ENCODE measurements around the gene MAB21L2. TPM values are rescaled to one million over a fixed set of nuclear protein-coding genes. Genes with fewer than 3 reads are reported as not detected.
"Not testable (repeated sequence)": the region's sequence is repeated elsewhere in the genome, so short reads cannot be mapped to it uniquely, and the experiment has no call there.

MAB21L2 gene
- under 1 TPM in 1 of 2 donors, not detected in 1; 0.10 TPM for total RNA-seq
- long read RNA-seq, donor 1: 0 reads
- long read RNA-seq, donor 2: 0 reads

DNA sequence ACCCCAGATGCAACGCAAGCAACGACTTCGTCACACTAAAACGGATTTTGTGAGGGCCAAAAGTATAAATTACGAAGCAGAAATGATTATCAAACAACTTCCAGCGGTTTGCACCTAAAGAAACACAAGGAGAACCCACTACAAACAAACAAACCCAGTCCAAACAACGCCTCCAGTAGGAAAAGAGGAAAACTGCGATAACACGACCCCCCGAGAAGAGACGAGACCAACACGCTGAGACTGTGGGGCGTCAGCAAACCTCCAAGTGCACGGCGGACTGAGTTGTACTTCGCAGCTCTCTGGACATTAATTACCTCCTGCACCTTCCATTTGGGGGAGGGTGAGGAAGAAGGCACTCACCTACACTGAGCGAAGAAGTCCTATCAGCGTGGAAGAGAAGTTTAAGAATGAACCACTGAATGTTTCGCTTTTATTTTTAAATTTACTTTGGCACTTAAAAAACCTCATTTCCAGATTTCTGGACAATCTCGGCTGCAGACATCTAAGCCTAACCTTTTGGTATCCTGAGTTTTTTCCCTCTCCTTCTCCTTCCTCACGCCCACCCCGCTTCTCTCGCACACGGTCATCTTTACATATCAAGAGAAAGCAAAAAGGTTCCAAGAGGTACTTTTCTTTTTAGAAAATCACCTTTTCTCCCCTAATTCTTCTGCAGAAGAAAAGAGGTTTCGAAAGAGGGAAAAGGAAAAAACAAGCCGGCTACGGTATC is at the start of gene MAB21L2:
TSS of gene MAB21L2 (plus strand) at position 6 of the 727 bp plus-strand sequence. CDS start 879 bp downstream, outside the sequence.
- DNase-seq (ENCODE audit: low spot score): no peak
- intact Hi-C loops (cut with DNase I): no loop called here

- DNase-seq (ENCODE audit: low spot score): no peak
- intact Hi-C loops (cut with DNase I): no loop called here
Measured at GRCh38 chr4:150533673-150534072, 48.3 kb upstream of the MAB21L2 start.

DNA sequence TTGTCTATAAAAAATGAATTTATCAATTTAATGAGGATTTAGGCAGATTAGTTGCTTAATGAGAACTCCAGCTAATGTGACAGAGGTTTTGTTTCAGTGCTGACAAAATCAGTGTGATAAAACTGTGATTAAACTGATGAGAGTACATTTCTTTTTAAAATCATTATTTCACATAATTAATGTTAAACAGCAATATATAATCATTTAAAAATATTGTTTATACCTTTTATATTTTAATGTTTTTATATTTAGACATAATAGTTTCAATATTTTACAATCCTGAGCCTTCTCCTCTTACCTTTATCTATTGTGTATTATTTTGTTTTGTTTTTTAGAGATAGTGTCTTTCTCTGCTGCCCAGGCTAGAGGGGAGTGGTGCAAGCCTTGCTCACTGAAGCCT is 47.1 kb upstream of the MAB21L2 start:
- no peak for DNase-seq (ENCODE audit: low spot score)
- intact Hi-C loops (cut with DNase I): no loop called here

GRCh38 chr4:150537911-150538310 is 44.0 kb upstream of the MAB21L2 start:
- intact Hi-C loops (cut with DNase I); DNase-seq (ENCODE audit: low spot score): not testable (repeated sequence)

GRCh38 chr4:150540536-150540935 is 41.4 kb upstream of the MAB21L2 start:
- no peak for DNase-seq (ENCODE audit: low spot score)
- intact Hi-C loops (cut with DNase I): no loop called here

- intact Hi-C loops (cut with DNase I): no loop called here
- DNase-seq (ENCODE audit: low spot score): no peak
Measured at GRCh38 chr4:150540959-150541360, 41.0 kb upstream of the MAB21L2 start.

GRCh38 chr4:150541681-150542080 is 40.3 kb upstream of the MAB21L2 start:
- intact Hi-C loops (cut with DNase I): no loop called here
- no peak for DNase-seq (ENCODE audit: low spot score)

- intact Hi-C loops (cut with DNase I): no loop called here
- DNase-seq (ENCODE audit: low spot score): no peak
Measured at GRCh38 chr4:150543042-150543441, 38.9 kb upstream of the MAB21L2 start.

GRCh38 chr4:150546286-150546685 is 35.7 kb upstream of the MAB21L2 start:
- intact Hi-C loops (cut with DNase I): loop anchor here in 1 of 2 donors (2.0 kb wide), 1 partner anchor 71 kb away; no protein-coding TSS in a partner anchor
- no peak for DNase-seq (ENCODE audit: low spot score)

DNA sequence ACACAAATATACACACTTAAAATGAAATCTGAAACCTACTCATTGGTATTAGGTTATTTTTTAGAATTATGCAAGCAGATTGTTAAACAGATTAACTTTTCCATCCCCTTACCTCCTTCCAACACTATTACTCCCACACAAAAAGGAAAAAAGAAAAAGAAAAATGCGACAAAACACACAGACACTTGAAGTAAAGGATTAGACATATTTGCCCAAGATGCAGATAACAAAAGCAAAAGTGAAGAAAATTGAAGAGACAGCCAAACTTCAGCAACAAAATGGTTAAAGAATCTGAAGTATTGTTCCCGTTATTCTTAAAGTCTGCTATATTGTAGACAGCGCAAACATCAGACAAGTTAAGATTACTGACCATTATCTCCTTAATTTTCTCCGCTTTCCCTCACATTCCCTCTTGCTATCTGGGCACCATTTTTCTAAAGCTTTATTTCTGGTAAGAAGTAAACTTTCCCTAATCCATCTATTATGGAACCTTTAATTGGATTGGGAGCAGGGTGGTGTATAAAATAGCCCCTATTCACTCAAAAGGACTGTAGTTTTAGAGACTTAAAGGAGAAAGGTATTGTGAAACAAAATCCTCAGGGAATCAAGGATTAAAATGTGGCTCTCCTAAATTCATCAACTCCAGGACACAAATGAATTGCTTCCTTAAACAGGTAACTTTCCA is 34.7 kb upstream of the MAB21L2 start:
- intact Hi-C loops (cut with DNase I): loop anchor here in 1 of 2 donors (2.0 kb wide), 1 partner anchor 72 kb away; no protein-coding TSS in a partner anchor
- DNase-seq (ENCODE audit: low spot score): no peak

DNA sequence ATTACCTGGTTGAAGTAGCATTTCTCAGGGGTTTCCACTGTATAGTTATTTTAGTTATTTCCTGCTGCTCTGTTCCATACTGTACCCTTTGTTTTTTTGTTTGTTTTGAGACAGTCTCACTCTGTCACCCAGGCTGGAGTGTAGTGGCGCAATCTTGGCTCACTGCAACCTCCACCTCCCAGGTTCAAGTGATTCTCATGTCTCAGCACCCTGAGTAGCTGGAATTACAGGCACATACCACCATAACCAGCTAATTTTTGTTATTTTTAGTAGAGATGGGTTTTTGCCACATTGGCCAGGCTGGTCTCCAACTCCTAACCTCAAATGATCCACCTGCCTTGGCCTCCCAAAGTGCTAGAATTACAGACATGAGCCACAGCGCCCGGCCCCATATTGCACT is 24.1 kb upstream of the MAB21L2 start:
- intact Hi-C loops (cut with DNase I); DNase-seq (ENCODE audit: low spot score): not testable (repeated sequence)

- intact Hi-C loops (cut with DNase I): no loop called here
- no peak for DNase-seq (ENCODE audit: low spot score)
Measured at GRCh38 chr4:150561143-150561737, 20.7 kb upstream of the MAB21L2 start.

GRCh38 chr4:150562250-150562649 is 19.7 kb upstream of the MAB21L2 start:
- intact Hi-C loops (cut with DNase I): no loop called here

GRCh38 chr4:150562751-150563150 is 19.2 kb upstream of the MAB21L2 start:
- intact Hi-C loops (cut with DNase I): no loop called here
- no peak for DNase-seq (ENCODE audit: low spot score)

More at GRCh38 chr4:150562250-150562649, 19.7 kb upstream of the MAB21L2 start:
- DNase-seq (ENCODE audit: low spot score): no peak

- DNase-seq (ENCODE audit: low spot score); intact Hi-C loops (cut with DNase I): not testable (repeated sequence)
Measured at GRCh38 chr4:150564967-150565366, 17.0 kb upstream of the MAB21L2 start.

- intact Hi-C loops (cut with DNase I): no loop called here
Measured at GRCh38 chr4:150567070-150567469, 14.9 kb upstream of the MAB21L2 start.

DNA sequence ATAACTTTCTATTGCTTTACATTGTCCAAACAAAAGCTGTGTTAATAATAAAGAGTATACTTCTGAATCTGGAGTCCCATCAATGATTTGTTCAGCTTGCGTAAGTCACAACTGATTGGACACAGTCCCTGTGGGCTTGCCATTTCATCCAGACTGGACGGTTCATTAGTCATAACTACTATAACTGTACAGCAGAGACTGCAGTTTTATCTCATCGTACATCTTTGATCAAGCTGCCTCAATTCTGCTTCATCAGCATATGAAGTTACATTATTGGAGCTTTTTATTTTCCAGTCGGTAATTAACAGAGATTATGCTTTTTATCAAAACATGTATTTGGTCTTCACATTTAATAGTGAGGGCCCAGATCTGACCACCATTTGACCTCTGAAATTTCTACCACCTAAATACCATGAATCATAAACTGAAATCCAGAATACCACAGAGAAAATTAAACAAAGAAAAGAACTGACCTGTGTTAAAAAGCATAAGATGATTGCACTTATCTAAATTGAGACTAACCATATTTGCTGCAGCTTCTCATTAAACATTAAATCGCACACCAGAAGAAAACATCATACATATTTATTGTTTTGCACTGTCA is 12.5 kb upstream of the MAB21L2 start:
- DNase-seq (ENCODE audit: low spot score): no peak
- intact Hi-C loops (cut with DNase I): no loop called here

More at GRCh38 chr4:150567070-150567469, 14.9 kb upstream of the MAB21L2 start:
- DNase-seq (ENCODE audit: low spot score): no peak

- no peak for DNase-seq (ENCODE audit: low spot score)
- intact Hi-C loops (cut with DNase I): no loop called here
Measured at GRCh38 chr4:150569998-150570535, 11.9 kb upstream of the MAB21L2 start.

- intact Hi-C loops (cut with DNase I): no loop called here
- no peak for DNase-seq (ENCODE audit: low spot score)
Measured at GRCh38 chr4:150570862-150571261, 11.1 kb upstream of the MAB21L2 start.
